Measurements from ENCODE around the gene CSNK1G3. TPM values are rescaled to one million over a fixed set of nuclear protein-coding genes. Genes with fewer than 3 reads are reported as not detected.
A peak's percentile ranks its signal among the peaks of the same experiment; 100 is the strongest.

The CSNK1G3 gene
- total RNA-seq, 1 experiment from 2014 or later, result 40.8 TPM

DNA sequence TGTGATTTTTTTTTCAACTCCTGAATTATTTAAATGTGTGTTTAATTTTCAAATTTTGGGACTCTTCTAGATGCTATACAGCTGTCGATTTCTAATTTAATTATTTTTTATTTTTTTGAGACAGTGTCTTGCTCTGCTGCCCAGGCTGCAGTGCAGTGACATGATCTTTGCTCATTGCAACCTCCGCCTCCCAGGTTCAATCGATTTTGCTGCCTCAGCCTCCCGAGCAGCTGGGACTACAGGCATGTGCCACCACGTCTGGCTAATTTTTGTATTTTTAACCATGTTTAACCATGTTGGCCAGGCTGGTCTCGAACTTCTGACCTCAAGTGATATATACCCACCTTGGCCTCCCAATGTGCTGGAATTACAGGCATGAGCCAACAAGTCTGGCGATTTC lies 28.6 kb downstream of the CSNK1G3 start:
- Histone ChIP-seq H3K4me1 (ENCODE audit: control insufficient read depth, insufficient read depth, low read length) (no peaks in the 10 kb centered on the region), H3K27me3 (ENCODE audit: control insufficient read depth, insufficient read depth, low read length) (no peaks in the 10 kb centered on the region), H3K36me3 (ENCODE audit: control insufficient read depth, insufficient read depth, low read length) (no peaks in the 10 kb centered on the region), H3K27ac (ENCODE audit: low read length) (no peak overlapping the region), H3K4me3 (ENCODE audit: low read depth in 2 of 2, low read length in 2 of 2) (no peak overlapping the region), H3K9me3 (ENCODE audit: control insufficient read depth, insufficient read depth, low read depth, low read length) (no peaks in the 10 kb centered on the region)
- TF ChIP-seq SIN3A (IDR thresholded peaks at IDR 0.05; ENCODE audit: borderline replicate concordance, insufficient read depth, low read depth, low read length) (no peak), REST (IDR thresholded peaks at IDR 0.05; ENCODE audit: insufficient read depth in 1 of 2, low read depth in 2 of 2, low read length in 1 of 2) (no peak)
- TF ChIP-seq, protein P1, sequence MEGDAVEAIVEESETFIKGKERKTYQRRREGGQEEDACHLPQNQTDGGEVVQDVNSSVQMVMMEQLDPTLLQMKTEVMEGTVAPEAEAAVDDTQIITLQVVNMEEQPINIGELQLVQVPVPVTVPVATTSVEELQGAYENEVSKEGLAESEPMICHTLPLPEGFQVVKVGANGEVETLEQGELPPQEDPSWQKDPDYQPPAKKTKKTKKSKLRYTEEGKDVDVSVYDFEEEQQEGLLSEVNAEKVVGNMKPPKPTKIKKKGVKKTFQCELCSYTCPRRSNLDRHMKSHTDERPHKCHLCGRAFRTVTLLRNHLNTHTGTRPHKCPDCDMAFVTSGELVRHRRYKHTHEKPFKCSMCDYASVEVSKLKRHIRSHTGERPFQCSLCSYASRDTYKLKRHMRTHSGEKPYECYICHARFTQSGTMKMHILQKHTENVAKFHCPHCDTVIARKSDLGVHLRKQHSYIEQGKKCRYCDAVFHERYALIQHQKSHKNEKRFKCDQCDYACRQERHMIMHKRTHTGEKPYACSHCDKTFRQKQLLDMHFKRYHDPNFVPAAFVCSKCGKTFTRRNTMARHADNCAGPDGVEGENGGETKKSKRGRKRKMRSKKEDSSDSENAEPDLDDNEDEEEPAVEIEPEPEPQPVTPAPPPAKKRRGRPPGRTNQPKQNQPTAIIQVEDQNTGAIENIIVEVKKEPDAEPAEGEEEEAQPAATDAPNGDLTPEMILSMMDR (IDR thresholded peaks at IDR 0.05), result no peak
- no peak for ATAC-seq
- ChIA-PET CTCF (no interaction called here), POLR2A (no interaction called here)
- intact Hi-C loops (cut with micrococcal nuclease; ENCODE audit: unreplicated experiment), result no loop called here
- DNase-seq (ENCODE audit: low read depth, low spot score), result no peak
- in situ Hi-C loops (cut with HindIII; ENCODE audit: low pct_unique_long_range_greater_than_20kb, low sequenced_read_pairs), result no loop called here
- no TSS peak for BruUV-seq (replicated peaks)

- no peak overlapping the region for H3K27ac ChIP-seq (ENCODE audit: low read length)
- intact Hi-C loops (cut with micrococcal nuclease; ENCODE audit: unreplicated experiment), result no loop called here
- H3K36me3 ChIP-seq (ENCODE audit: control insufficient read depth, insufficient read depth, low read length), result no peaks in the 10 kb centered on the region
- ChIA-PET POLR2A (no interaction called here), CTCF (no interaction called here)
- TF ChIP-seq POLR2AphosphoS5 (IDR thresholded peaks at IDR 0.05; ENCODE audit: low read depth, low read length) (no peak), REST (IDR thresholded peaks at IDR 0.05; ENCODE audit: insufficient read depth in 1 of 2, low read depth in 2 of 2, low read length in 1 of 2) (no peak), TCF7L2 (IDR thresholded peaks at IDR 0.05; ENCODE audit: low read depth, low read length) (no peak), SIN3A (IDR thresholded peaks at IDR 0.05; ENCODE audit: borderline replicate concordance, insufficient read depth, low read depth, low read length) (no peak)
- TF ChIP-seq, protein P1 (IDR thresholded peaks at IDR 0.05), result no peak
- no TSS peak for BruUV-seq (replicated peaks)
- H3K9me3 ChIP-seq (ENCODE audit: control insufficient read depth, insufficient read depth, low read depth, low read length), result no peaks in the 10 kb centered on the region
- 0 out of 2 replicates have a peak, but pooled peaks have one; percentile 34 for ATAC-seq
- H3K27me3 ChIP-seq (ENCODE audit: control insufficient read depth, insufficient read depth, low read length), result no peaks in the 10 kb centered on the region
- no peak for DNase-seq (ENCODE audit: low read depth, low spot score)
- in situ Hi-C loops (cut with HindIII; ENCODE audit: low pct_unique_long_range_greater_than_20kb, low sequenced_read_pairs), result no loop called here
- no peak overlapping the region for H3K4me3 ChIP-seq (ENCODE audit: low read depth in 2 of 2, low read length in 2 of 2)
- no peaks in the 10 kb centered on the region for H3K4me1 ChIP-seq (ENCODE audit: control insufficient read depth, insufficient read depth, low read length)
Observed at GRCh38 chr5:123543438-123543837, 31.5 kb downstream of the CSNK1G3 start.

Data from Panc1 (cell line).